ENCODE measurements around the gene PPP3R1. TPM values are rescaled to one million over a fixed set of nuclear protein-coding genes. Genes with fewer than 3 reads are reported as not detected.
"Not testable (repeated sequence)": the region's sequence is repeated elsewhere in the genome, so short reads cannot be mapped to it uniquely, and the experiment has no call there.

Gene PPP3R1
- total and polyA plus RNA-seq, 9 donors, result 22.4 to 75.7 (median 54.0) TPM

DNA sequence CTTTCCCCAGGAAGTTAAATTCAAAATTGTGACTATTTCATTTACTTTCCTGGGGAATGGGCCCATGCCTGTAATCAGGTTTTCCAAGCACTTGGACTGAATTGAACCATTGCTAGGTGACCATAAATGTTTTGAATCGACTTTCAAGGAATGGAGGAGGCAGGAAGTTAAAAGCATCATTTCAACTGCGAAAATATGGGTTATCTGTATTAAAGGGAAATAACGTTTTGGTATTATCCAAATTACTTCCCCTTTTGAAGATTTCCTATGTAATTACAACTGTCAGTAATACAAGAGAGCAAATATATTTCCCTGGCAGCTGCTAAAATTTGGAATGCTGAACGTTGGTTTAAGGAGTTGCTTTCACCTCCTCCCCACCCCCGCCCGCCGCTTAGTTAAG, 75.7 kb downstream of the PPP3R1 start:
- TF ChIP-seq POLR2A (IDR thresholded peaks at IDR 0.05) (no peak), EP300 (IDR thresholded peaks at IDR 0.05) (no peak)
- TF ChIP-seq, protein P1, sequence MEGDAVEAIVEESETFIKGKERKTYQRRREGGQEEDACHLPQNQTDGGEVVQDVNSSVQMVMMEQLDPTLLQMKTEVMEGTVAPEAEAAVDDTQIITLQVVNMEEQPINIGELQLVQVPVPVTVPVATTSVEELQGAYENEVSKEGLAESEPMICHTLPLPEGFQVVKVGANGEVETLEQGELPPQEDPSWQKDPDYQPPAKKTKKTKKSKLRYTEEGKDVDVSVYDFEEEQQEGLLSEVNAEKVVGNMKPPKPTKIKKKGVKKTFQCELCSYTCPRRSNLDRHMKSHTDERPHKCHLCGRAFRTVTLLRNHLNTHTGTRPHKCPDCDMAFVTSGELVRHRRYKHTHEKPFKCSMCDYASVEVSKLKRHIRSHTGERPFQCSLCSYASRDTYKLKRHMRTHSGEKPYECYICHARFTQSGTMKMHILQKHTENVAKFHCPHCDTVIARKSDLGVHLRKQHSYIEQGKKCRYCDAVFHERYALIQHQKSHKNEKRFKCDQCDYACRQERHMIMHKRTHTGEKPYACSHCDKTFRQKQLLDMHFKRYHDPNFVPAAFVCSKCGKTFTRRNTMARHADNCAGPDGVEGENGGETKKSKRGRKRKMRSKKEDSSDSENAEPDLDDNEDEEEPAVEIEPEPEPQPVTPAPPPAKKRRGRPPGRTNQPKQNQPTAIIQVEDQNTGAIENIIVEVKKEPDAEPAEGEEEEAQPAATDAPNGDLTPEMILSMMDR (IDR thresholded peaks at IDR 0.05), result no peak
- Histone ChIP-seq H3K9me3 (no peaks in the 10 kb centered on the region), H3K36me3 (no peaks in the 10 kb centered on the region), H3K4me3 (no peak overlapping the region), H3K27ac (no peak overlapping the region), H3K4me1 (ENCODE audit: insufficient read depth) (peaks cover 3% of the 10 kb centered on the region), H3K27me3 (no peaks in the 10 kb centered on the region)
- intact Hi-C loops (cut with DNase I), result no loop called here
- 74 to 78% (median 76%) methylated on average over 7 of the region's 7 CpGs for WGBS, 3 donors
- no peak for DNase-seq

DNA sequence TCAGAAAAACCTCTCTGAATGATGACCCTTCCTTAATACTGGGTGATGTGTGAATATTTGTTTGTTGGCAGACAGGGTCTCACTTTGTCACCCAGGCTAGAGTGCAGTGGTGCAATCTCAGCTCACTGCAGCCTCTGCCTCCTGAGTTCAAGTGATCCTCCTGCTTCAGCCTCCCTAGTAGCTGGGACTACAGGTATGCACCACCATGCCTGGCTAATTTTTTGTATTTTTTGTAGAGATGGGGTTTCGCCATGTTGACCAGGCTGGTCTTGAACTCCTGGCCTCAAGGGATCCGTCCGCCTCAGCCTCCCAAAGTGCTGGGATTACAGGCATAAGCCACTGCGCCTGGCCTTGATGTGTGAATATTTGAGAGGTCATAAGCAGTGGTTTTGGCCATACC, 77.1 kb downstream of the PPP3R1 start:
- H3K4me1 ChIP-seq (ENCODE audit: insufficient read depth); H3K4me3 ChIP-seq; intact Hi-C loops (cut with DNase I); H3K27me3 ChIP-seq; DNase-seq; H3K9me3 ChIP-seq; H3K27ac ChIP-seq; H3K36me3 ChIP-seq: not testable (repeated sequence)
- 97 to 100% (median 97%) methylated on average over 4 of the region's 4 CpGs for WGBS, 3 donors

- intact Hi-C loops (cut with DNase I), result no loop called here
- Histone ChIP-seq H3K4me1 (ENCODE audit: insufficient read depth) (no peaks in the 10 kb centered on the region), H3K36me3 (no peaks in the 10 kb centered on the region), H3K4me3 (no peak overlapping the region), H3K27me3 (no peaks in the 10 kb centered on the region), H3K27ac (no peak overlapping the region), H3K9me3 (no peaks in the 10 kb centered on the region)
- 91 to 96% (median 96%) methylated on average over 8 of the region's 8 CpGs for WGBS, 3 donors
- TF ChIP-seq EP300 (IDR thresholded peaks at IDR 0.05) (no peak), POLR2A (IDR thresholded peaks at IDR 0.05) (no peak)
- TF ChIP-seq, protein P1 (IDR thresholded peaks at IDR 0.05), result no peak
- no peak for DNase-seq
These were observed 79.2 kb downstream of the PPP3R1 start for GRCh38 chr2:68172990-68173700.

DNA sequence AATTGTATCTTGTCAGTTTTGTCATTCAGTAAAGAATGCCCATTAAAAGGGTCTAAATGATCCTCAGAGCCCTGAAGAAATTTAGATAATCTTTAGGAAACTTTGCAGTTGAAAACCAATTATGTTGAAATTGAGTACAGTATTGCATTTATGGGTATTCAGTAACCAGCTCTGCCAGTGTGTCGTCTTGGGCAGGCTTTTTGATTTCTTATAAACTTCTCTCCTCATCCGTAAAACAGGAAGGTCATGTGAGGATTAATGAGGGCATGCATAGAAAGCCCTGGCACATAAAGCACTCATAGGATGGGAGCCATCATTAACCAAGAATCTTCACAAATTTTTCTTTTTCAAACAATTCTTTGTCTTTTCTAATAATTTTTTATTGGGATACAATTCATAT, 79.8 kb downstream of the PPP3R1 start:
- WGBS, 3 donors, result 78 to 83% (median 79%) methylated on average over 2 of the region's 2 CpGs
- Histone ChIP-seq H3K4me3 (no peak overlapping the region), H3K9me3 (no peaks in the 10 kb centered on the region), H3K27me3 (no peaks in the 10 kb centered on the region), H3K4me1 (ENCODE audit: insufficient read depth) (no peaks in the 10 kb centered on the region), H3K27ac (no peak overlapping the region), H3K36me3 (no peaks in the 10 kb centered on the region)
- TF ChIP-seq EP300 (IDR thresholded peaks at IDR 0.05) (no peak), POLR2A (IDR thresholded peaks at IDR 0.05) (no peak)
- TF ChIP-seq, protein P1 (IDR thresholded peaks at IDR 0.05), result no peak
- no peak for DNase-seq
- intact Hi-C loops (cut with DNase I), result no loop called here

- no peak overlapping the region for H3K4me3 ChIP-seq
- no peak overlapping the region for H3K27ac ChIP-seq
- no peaks in the 10 kb centered on the region for H3K27me3 ChIP-seq
These were observed 80.6 kb downstream of the PPP3R1 start for GRCh38 chr2:68171684-68172083.

More at GRCh38 chr2:68171684-68172083, 80.6 kb downstream of the PPP3R1 start:
- intact Hi-C loops (cut with DNase I), result no loop called here
- Histone ChIP-seq H3K36me3 (no peaks in the 10 kb centered on the region), H3K4me1 (ENCODE audit: insufficient read depth) (no peaks in the 10 kb centered on the region), H3K9me3 (no peaks in the 10 kb centered on the region)
- 92 to 95% (median 95%) methylated on average over 4 of the region's 4 CpGs for WGBS, 3 donors
- TF ChIP-seq POLR2A (IDR thresholded peaks at IDR 0.05), result no peak
- TF ChIP-seq EP300 (IDR thresholded peaks at IDR 0.05), result no peak
- no peak for DNase-seq
